ENCODE results near the gene DLGAP4. TPM values are rescaled to one million over a fixed set of nuclear protein-coding genes. Genes with fewer than 3 reads are reported as not detected.
A peak's percentile ranks its signal among the peaks of the same experiment; 100 is the strongest.

The DLGAP4 gene
- total and polyA plus RNA-seq, 2 of the 8 experiments (the other 6 are each of a cell fraction or from before 2014, with no cell fraction given), result 41.2 to 57.2 TPM

DNA sequence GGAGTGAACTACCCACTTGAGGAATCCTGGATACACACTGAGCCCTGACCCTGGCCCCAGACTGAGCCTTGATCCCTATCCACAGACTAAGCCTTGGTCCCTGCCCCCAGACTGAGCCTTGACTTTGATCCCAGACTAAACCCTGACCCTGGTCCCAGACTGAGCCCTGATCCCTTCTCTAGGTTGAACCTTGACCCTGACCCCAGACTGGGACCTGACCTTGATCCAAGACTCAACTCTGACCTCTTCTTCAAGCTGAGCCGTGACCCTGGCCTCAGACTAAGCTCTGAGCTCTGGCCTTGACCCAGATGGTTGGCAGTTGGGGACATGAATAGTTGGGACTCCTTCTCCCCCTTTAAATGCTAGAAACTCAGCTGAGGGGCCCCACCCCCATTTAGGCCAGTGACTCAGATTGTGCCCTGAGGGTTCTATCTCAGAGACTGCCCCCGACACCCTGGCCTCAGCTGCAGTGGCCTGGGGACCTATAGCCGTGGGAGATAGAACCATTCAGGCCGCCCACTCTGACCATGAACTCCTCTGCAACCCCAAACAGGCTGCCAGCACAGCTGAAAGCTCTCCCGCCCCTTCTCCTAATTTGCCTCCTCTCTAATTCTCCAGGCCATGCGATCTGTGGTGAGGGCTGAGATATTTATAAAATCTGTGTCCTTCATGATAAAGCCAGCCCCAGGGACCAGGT is 84.7 kb downstream of the DLGAP4 start:
- no peak overlapping the region for H4K91ac ChIP-seq (replicated peaks; ENCODE audit: insufficient read length, low read length)
- FAIRE-seq (no peak), DNase-seq (ENCODE audit: low read depth in 1 of 2, low spot score in 2 of 2) (no peak)
- peak overlapping the region; percentile 66; the same call in 1 of the 2 replicates for H2BK5ac ChIP-seq (ENCODE audit: low read depth, low read length)
- H3K23me2 ChIP-seq (ENCODE audit: low read depth, low read length), result no peaks in the 10 kb centered on the region
- no peak overlapping the region for H3K14ac ChIP-seq (ENCODE audit: insufficient read length)
- H3K9ac ChIP-seq (replicated peaks in 1 of 4; ENCODE audit: extremely low read depth in 1 of 4, low read depth in 3 of 4, low read length in 3 of 4), result no peak overlapping the region
- no peaks in the 10 kb centered on the region for H3K27me3 ChIP-seq (replicated peaks in 1 of 4; ENCODE audit: control insufficient read depth in 3 of 4, extremely low read depth in 1 of 4, insufficient read depth in 3 of 4, low read length in 3 of 4)
- peak overlapping the region; percentile 69; the same call in 1 of the 2 replicates for H2BK20ac ChIP-seq (ENCODE audit: low read length)
- H3K79me2 ChIP-seq (ENCODE audit: control insufficient read depth in 1 of 2, insufficient read depth in 2 of 2, low read length in 2 of 2), result no peaks in the 10 kb centered on the region
- H2AFZ ChIP-seq (ENCODE audit: low read length), result no peak overlapping the region
- peaks cover 0 to 14% (median 9%) of the 10 kb centered on the region in 4 experiments; a peak in 6 of 7 replicates for H3K4me1 ChIP-seq (replicated peaks in 1 of 4; ENCODE audit: control insufficient read depth in 3 of 4, insufficient read depth in 4 of 4, low read length in 3 of 4)
- H3K4me2 ChIP-seq (ENCODE audit: insufficient read depth in 1 of 2, low read depth in 2 of 2, low read length in 2 of 2), result peak overlapping the region; percentile 0 to 34; a peak in 2 of 4 replicates
- ChIA-PET POLR2A (ENCODE audit: partially characterized antibody) (interaction anchor here (0.6 to 1.5 kb wide), 4 partner anchors 32 to 214 kb away, joined by 3 to 5 read pairs (median 4); partner anchors contain the start of gene AAR2), CTCF (ENCODE audit: partially characterized antibody) (interaction anchor here (0.8 to 3.4 kb wide), 22 partner anchors 9 to 400 kb away, joined by 3 to 24 read pairs (median 4); no protein-coding TSS in a partner anchor)
- no peak overlapping the region for H3K18ac ChIP-seq (ENCODE audit: extremely low read depth, low read length)
- peaks cover 0 to 1% of the 10 kb centered on the region in 2 experiments for H4K20me1 ChIP-seq (replicated peaks in 1 of 2; ENCODE audit: control insufficient read depth in 1 of 2, insufficient read depth in 2 of 2, low read length in 2 of 2)
- H3K23ac ChIP-seq (ENCODE audit: insufficient read length), result no peak overlapping the region
- peak overlapping the region; percentile 68; the same call in 1 of the 2 replicates for H2BK12ac ChIP-seq (ENCODE audit: low read depth, low read length)
- 0 out of 2 replicates have a peak overlapping the region, but pooled peaks have one; percentile 70 for H2AK5ac ChIP-seq (ENCODE audit: low read depth, low read length)
- WGBS, 2 experiments (ENCODE audit: extremely low coverage in 1 of 2, insufficient coverage in 1 of 2, insufficient read length in 1 of 2, insufficient replicate concordance in 2 of 2, low coverage in 1 of 2, low lambda C conversion rate in 2 of 2, missing lambda C conversion rate in 1 of 2), result 84% methylated on average over 6 of the region's 6 CpGs; no CpG with 5 or more reads in 1 of the 2 experiments
- no peaks in the 10 kb centered on the region for H3K79me1 ChIP-seq (ENCODE audit: low read depth, low read length)
- no peak for TF ChIP-seq KDM4A (IDR thresholded peaks at IDR 0.05; ENCODE audit: low read depth, low read length, severe bottlenecking)
- TF ChIP-seq SP2 (IDR thresholded peaks at IDR 0.05; ENCODE audit: low read length), result no peak
- TF ChIP-seq CBX5 (IDR thresholded peaks at IDR 0.05; ENCODE audit: low read depth, low read length), result no peak
- TF ChIP-seq ZNF274 (IDR thresholded peaks at IDR 0.05; ENCODE audit: borderline replicate concordance, extremely low read depth, low read length), result no peak
- TF ChIP-seq, protein P1, sequence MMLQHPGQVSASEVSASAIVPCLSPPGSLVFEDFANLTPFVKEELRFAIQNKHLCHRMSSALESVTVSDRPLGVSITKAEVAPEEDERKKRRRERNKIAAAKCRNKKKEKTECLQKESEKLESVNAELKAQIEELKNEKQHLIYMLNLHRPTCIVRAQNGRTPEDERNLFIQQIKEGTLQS (IDR thresholded peaks at IDR 0.05; ENCODE audit: insufficient read depth, low read depth, low read length), result no peak
- TF ChIP-seq SRF (IDR thresholded peaks at IDR 0.05; ENCODE audit: low read depth, low read length), result no peak
- no peak for TF ChIP-seq EGR1 (IDR thresholded peaks at IDR 0.05; ENCODE audit: borderline replicate concordance, low read depth, low read length)
- TF ChIP-seq, protein P2, sequence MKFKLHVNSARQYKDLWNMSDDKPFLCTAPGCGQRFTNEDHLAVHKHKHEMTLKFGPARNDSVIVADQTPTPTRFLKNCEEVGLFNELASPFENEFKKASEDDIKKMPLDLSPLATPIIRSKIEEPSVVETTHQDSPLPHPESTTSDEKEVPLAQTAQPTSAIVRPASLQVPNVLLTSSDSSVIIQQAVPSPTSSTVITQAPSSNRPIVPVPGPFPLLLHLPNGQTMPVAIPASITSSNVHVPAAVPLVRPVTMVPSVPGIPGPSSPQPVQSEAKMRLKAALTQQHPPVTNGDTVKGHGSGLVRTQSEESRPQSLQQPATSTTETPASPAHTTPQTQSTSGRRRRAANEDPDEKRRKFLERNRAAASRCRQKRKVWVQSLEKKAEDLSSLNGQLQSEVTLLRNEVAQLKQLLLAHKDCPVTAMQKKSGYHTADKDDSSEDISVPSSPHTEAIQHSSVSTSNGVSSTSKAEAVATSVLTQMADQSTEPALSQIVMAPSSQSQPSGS (IDR thresholded peaks at IDR 0.05; ENCODE audit: low read length), result no peak
- no peak for TF ChIP-seq JUN (IDR thresholded peaks at IDR 0.05; ENCODE audit: low read depth, low read length)
- no peaks in the 10 kb centered on the region for H3K36me3 ChIP-seq (ENCODE audit: control insufficient read depth in 2 of 4, insufficient read depth in 4 of 4, low read length in 3 of 4)
- H3K27ac ChIP-seq (ENCODE audit: low read depth, low read length), result no peak overlapping the region; the same call in 1 of the 2 replicates
- no peak overlapping the region for H2BK120ac ChIP-seq (replicated peaks; ENCODE audit: low read depth, low read length)
- no peak overlapping the region for H4K8ac ChIP-seq (ENCODE audit: extremely low read depth, insufficient read depth, low read length)
- no peak overlapping the region for H4K5ac ChIP-seq (ENCODE audit: insufficient read length, low read depth, low read length)
- no peak overlapping the region for H3K4ac ChIP-seq (replicated peaks; ENCODE audit: insufficient read length, low read depth, low read length)
- H3K9me3 ChIP-seq (ENCODE audit: insufficient read depth in 2 of 2, low read depth in 1 of 2, low read length in 1 of 2), result no peaks in the 10 kb centered on the region
- H2BK15ac ChIP-seq (ENCODE audit: low read length), result 0 out of 2 replicates have a peak overlapping the region, but pooled peaks have one; percentile 12
- no peak overlapping the region; a peak in 1 of 8 replicates for H3K4me3 ChIP-seq (ENCODE audit: extremely low read depth in 1 of 4, insufficient read depth in 2 of 4, low read depth in 3 of 4, low read length in 4 of 4)
- no peak overlapping the region for H3K56ac ChIP-seq (replicated peaks; ENCODE audit: insufficient read length, low read depth, low read length)

Data from H1 (cell line).